PFSK-1 (cell line): Measurements from ENCODE around the gene ABCD1.

ENCODE experiments used
- SIN3A ChIP-seq: IDR thresholded peaks from 2 replicates; pipeline ENCODE4 v1.6.1; 2012; ENCODE audit warnings: mild to moderate bottlenecking, low read length, moderate library complexity, borderline replicate concordance; ENCODE audit not compliant: insufficient read depth
- TF ChIP-seq, protein P1 (sequence below), 2 experiments: IDR thresholded peaks; 2 replicates each; pipeline versions ENCODE4 v1.6.1 to v1.8.0; 2011 to 2012; ENCODE audit warnings: low read depth in 2 of 2, low read length in 2 of 2, control low read depth in 1 of 2, inconsistent platforms in 1 of 2, mild to moderate bottlenecking in 1 of 2, moderate library complexity in 1 of 2; ENCODE audit not compliant: insufficient read depth in 1 of 2

DNA sequence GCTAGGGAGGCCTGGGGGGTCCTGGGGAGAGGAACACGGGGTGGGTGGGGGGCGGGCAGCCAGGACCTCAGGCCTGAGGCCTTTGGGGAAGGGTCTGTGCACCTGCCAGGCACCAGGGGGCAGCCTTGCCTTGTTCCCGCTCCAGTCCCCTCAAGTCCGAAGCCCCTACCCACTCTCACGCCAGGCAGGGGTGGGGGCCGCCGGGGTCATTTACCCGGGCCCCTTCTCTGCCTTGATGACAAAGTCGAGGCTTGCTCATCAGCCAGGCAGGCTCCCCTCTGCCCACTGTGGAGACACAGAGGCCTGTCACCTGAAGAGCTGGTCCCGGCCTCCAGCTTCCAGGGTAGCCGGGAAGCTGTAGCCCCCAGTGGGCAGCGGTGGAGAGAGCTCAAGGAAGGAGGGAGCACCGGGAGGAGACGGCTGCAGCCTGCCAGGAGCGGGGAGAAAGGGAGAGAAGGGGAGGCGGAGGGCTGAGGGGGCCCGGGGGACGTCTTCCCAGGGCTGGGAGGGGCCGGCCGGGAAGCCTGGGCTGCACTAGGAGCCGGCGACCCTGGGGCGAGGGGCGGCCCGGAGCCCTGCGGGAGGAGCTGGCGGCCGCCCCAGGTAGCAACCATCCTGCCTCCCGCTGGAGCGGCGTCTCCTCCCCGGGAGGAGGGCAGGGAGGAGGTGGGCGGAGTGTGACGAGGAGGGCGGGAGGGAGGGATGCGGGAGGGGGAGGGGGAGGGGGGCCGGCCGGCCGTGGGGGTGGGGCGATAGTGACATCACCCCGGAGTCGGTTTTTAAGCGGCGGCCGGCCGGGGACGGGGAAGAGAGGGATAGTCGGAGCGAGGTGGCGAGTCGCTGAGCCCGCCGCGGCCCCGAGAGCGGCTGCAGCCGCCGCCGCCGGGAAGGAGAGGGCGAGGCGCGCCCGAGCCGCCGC lies 37.3 kb upstream of the ABCD1 start, which contains the start of gene SLC6A8:
- TF ChIP-seq, protein P1, sequence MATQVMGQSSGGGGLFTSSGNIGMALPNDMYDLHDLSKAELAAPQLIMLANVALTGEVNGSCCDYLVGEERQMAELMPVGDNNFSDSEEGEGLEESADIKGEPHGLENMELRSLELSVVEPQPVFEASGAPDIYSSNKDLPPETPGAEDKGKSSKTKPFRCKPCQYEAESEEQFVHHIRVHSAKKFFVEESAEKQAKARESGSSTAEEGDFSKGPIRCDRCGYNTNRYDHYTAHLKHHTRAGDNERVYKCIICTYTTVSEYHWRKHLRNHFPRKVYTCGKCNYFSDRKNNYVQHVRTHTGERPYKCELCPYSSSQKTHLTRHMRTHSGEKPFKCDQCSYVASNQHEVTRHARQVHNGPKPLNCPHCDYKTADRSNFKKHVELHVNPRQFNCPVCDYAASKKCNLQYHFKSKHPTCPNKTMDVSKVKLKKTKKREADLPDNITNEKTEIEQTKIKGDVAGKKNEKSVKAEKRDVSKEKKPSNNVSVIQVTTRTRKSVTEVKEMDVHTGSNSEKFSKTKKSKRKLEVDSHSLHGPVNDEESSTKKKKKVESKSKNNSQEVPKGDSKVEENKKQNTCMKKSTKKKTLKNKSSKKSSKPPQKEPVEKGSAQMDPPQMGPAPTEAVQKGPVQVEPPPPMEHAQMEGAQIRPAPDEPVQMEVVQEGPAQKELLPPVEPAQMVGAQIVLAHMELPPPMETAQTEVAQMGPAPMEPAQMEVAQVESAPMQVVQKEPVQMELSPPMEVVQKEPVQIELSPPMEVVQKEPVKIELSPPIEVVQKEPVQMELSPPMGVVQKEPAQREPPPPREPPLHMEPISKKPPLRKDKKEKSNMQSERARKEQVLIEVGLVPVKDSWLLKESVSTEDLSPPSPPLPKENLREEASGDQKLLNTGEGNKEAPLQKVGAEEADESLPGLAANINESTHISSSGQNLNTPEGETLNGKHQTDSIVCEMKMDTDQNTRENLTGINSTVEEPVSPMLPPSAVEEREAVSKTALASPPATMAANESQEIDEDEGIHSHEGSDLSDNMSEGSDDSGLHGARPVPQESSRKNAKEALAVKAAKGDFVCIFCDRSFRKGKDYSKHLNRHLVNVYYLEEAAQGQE (IDR thresholded peaks at IDR 0.05; ENCODE audit: insufficient read depth in 1 of 2, low read depth in 2 of 2, low read length in 2 of 2): no peak
- TF ChIP-seq SIN3A: no peak
